ENCODE measurements around the gene FAM236C.
"Not testable (repeated sequence)": the region's sequence is repeated elsewhere in the genome, so short reads cannot be mapped to it uniquely, and the experiment has no call there.

Gene FAM236C

GRCh38 chrX:72912315-72912714 lies at the start of gene FAM236C:
TSS of gene FAM236C (plus strand) at chrX:72912615. CDS start at chrX:72912715, 100 bp downstream.
- in situ Hi-C loops (cut with MboI; ENCODE audit: low sequenced_read_pairs, unreplicated experiment): not testable (repeated sequence)

DNA sequence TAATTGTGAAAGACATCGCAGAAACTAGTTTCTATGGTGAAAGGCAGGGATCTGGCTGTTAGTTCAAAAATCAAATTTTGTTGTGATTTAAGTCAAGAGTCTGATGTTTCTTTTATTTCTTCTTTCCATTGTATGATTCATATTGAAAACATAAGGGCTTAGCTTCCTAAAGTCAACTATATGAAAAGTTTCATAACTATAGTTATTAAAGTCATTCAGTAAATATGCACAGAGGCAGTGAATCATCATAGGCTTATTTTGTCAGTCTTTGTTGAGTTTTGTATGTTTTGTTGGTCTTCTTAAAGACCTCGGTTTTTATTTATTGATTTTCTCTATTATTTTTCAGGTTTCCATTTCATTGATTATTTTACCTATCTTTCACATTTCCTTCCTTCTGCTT lies 29.5 kb upstream of the FAM236C start:
- in situ Hi-C loops (cut with MboI; ENCODE audit: low sequenced_read_pairs, unreplicated experiment); DNase-seq (ENCODE audit: low spot score): not testable (repeated sequence)

More at GRCh38 chrX:72912315-72912714, at the start of gene FAM236C:
- not testable (repeated sequence) for DNase-seq (ENCODE audit: low spot score)

- DNase-seq (ENCODE audit: low spot score); in situ Hi-C loops (cut with MboI; ENCODE audit: low sequenced_read_pairs, unreplicated experiment): not testable (repeated sequence)
These were observed 22.7 kb upstream of the FAM236C start for GRCh38 chrX:72889740-72890139.

DNA sequence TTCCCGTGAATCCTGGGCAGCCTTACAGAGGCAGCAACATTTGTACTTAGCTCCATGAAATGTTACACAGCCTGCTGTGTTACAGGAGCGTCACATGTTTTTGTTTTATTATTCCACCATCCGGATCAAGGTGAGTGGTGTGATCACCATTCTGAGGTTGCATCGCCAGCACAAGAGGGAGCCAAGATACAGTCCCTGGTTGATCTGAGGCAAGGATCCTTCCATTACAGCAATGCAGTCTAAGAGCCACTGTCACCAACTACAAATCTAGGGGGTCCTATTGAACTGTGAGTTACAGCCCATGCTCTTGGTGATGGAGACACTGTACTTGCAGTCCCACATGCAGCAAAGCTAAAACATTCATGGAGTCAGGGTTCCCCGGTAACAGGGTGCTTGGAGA lies 3.7 kb downstream of the FAM236C start:
- in situ Hi-C loops (cut with MboI; ENCODE audit: low sequenced_read_pairs, unreplicated experiment); DNase-seq (ENCODE audit: low spot score): not testable (repeated sequence)

GRCh38 chrX:72932283-72932682 lies 19.9 kb downstream of the FAM236C start:
- in situ Hi-C loops (cut with MboI; ENCODE audit: low sequenced_read_pairs, unreplicated experiment); DNase-seq (ENCODE audit: low spot score): not testable (repeated sequence)

DNA sequence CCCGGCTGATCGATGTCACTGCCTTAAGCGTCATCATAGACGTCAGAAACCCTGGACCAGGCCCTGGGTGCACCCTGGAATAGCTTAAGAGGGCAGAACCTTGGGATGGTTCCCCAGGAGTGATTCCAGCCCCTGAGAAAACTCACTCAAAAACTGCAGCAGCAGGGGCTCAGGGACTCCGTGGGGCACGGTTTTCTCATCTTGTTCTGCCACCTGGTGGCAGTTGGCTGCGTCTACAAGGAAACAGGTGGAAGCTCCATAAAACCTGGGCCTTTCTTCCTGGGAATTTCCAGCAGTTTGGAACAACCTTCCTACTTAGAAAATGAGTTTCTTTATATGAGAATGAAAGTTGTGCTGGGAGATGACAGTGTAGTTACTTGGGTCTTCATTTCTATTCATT lies 24.0 kb downstream of the FAM236C start:
- DNase-seq (ENCODE audit: low spot score); in situ Hi-C loops (cut with MboI; ENCODE audit: low sequenced_read_pairs, unreplicated experiment): not testable (repeated sequence)

- in situ Hi-C loops (cut with MboI; ENCODE audit: low sequenced_read_pairs, unreplicated experiment); DNase-seq (ENCODE audit: low spot score): not testable (repeated sequence)
These were observed 24.6 kb downstream of the FAM236C start for GRCh38 chrX:72936882-72937455.

DNA sequence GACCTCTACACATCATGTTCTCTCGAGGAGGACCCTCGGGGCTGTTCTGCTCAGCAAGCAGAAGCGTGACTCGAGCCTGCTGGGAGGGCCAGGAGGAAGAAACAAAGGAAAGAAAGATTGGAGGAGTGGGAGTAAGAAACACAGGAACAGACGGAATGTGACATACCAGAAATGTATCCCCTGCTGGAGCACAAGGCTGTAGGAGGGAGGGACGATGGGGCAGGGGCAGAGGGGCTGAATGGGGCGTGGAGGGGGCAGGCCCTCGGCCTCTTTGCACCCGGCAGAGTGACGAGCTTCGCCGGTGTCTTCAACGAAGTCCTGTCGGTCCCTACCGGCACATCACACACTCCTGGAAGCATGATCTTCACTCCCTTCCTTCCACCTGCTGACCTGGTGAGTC lies 25.5 kb downstream of the FAM236C start, which contains the start of gene FAM236A:
TSS of gene FAM236A (plus strand) at position 301 of the 400 bp plus-strand sequence. CDS start at position 358, 57 bp downstream.
- in situ Hi-C loops (cut with MboI; ENCODE audit: low sequenced_read_pairs, unreplicated experiment); DNase-seq (ENCODE audit: low spot score): not testable (repeated sequence)

GRCh38 chrX:72942272-72942671 lies 29.9 kb downstream of the FAM236C start:
- in situ Hi-C loops (cut with MboI; ENCODE audit: low sequenced_read_pairs, unreplicated experiment): not testable (repeated sequence)

GRCh38 chrX:72943035-72943818 lies 30.8 kb downstream of the FAM236C start:
- in situ Hi-C loops (cut with MboI; ENCODE audit: low sequenced_read_pairs, unreplicated experiment); DNase-seq (ENCODE audit: low spot score): not testable (repeated sequence)

More at GRCh38 chrX:72942272-72942671, 29.9 kb downstream of the FAM236C start:
- DNase-seq (ENCODE audit: low spot score): not testable (repeated sequence)

- DNase-seq (ENCODE audit: low spot score); in situ Hi-C loops (cut with MboI; ENCODE audit: low sequenced_read_pairs, unreplicated experiment): not testable (repeated sequence)
These were observed 31.4 kb downstream of the FAM236C start, which contains the start of gene DMRTC1 for GRCh38 chrX:72943819-72944169. TSS of gene DMRTC1 (minus strand) at chrX:72943837. CDS start at chrX:72875694, 68,143 bp downstream.

- in situ Hi-C loops (cut with MboI; ENCODE audit: low sequenced_read_pairs, unreplicated experiment): not testable (repeated sequence)
These were observed 47.6 kb downstream of the FAM236C start for GRCh38 chrX:72959971-72960370.

More at GRCh38 chrX:72959971-72960370, 47.6 kb downstream of the FAM236C start:
- DNase-seq (ENCODE audit: low spot score): not testable (repeated sequence)

Measured in GM13976 (cell line).